PC-9 (cell line): ENCODE results near the gene ABL1. TPM values are rescaled to one million over a fixed set of nuclear protein-coding genes. Genes with fewer than 3 reads are reported as not detected.

Experiments used
- BruUV-seq: library from RNA; stranded (reverse); fragments of 400-500 nt; replicated peaks from 2 replicates; lab custom pipeline; 2021; lab: Mats Ljungman, UMichigan
- CTCF ChIA-PET: fragments of 300-600 bp; sonication (Branson Sonifier 250); formaldehyde crosslinking; loops from one replicate; lab custom pipeline; 2022; ENCODE audit warnings: antibody characterized with exemption; lab: Charles Lee
- POLR2A ChIA-PET: fragments of 300-600 bp; sonication (Branson Sonifier 250); formaldehyde crosslinking; loops from one replicate; lab custom pipeline; 2022; ENCODE audit warnings: antibody characterized with exemption; ENCODE audit not compliant: unreplicated experiment; lab: Charles Lee
- DNase-seq, 2 experiments: peaks; one replicate each; pipeline versions ENCODE4 v3.0.0 to v3.0.0-alpha.2; 2015 to 2022; ENCODE audit warnings: mixed read lengths in 1 of 2
- H2AFZ ChIP-seq: fragments of 200-600 bp; sonication (generic); 2 replicates; pipeline ENCODE4 v1.8.1; 2017; ENCODE audit warnings: antibody characterized with exemption
- H3F3A ChIP-seq: fragments of 200-600 bp; sonication (generic); 2 replicates; pipeline ENCODE4 v1.8.1; 2017; ENCODE audit warnings: antibody characterized with exemption, mild to moderate bottlenecking, low read depth; ENCODE audit not compliant: insufficient read depth
- H3K27ac ChIP-seq: fragments of 200-600 bp; sonication (generic); 2 replicates; pipeline ENCODE4 v1.6.1; 2016; ENCODE audit warnings: mixed run types
- H3K27me3 ChIP-seq: fragments of 200-600 bp; sonication (generic); 2 replicates; pipeline ENCODE4 v1.6.1; 2016; ENCODE audit warnings: low read depth, mixed run types; ENCODE audit not compliant: insufficient read depth
- H3K36me3 ChIP-seq: fragments of 200-600 bp; sonication (generic); 2 replicates; pipeline ENCODE4 v1.6.1; 2016; ENCODE audit warnings: low read depth, mixed run types
- H3K4me1 ChIP-seq: fragments of 200-600 bp; sonication (generic); replicated peaks from 2 replicates; pipeline ENCODE4 v1.6.1; 2016; ENCODE audit warnings: mixed run types; ENCODE audit not compliant: insufficient read depth
- H3K4me2 ChIP-seq: fragments of 200-600 bp; sonication (generic); 2 replicates; pipeline ENCODE4 v1.6.1; 2017; ENCODE audit warnings: mixed run types
- H3K4me3 ChIP-seq: fragments of 200-600 bp; sonication (generic); 2 replicates; pipeline ENCODE4 v1.6.1; 2016; ENCODE audit warnings: mixed run types
- H3K79me2 ChIP-seq: fragments of 200-600 bp; sonication (generic); 2 replicates; pipeline ENCODE4 v1.6.1; 2017; ENCODE audit warnings: low read depth, mixed run types
- H3K9me2 ChIP-seq: fragments of 200-600 bp; sonication (generic); 2 replicates; pipeline ENCODE4 v1.8.1; 2017; ENCODE audit warnings: mild to moderate bottlenecking; ENCODE audit not compliant: insufficient read depth
- H3K9me3 ChIP-seq: fragments of 200-600 bp; sonication (generic); 2 replicates; pipeline ENCODE4 v1.8.1; 2016; ENCODE audit warnings: low read depth; ENCODE audit not compliant: insufficient read depth
- H4K20me1 ChIP-seq: fragments of 200-600 bp; sonication (generic); 2 replicates; pipeline ENCODE4 v1.8.1; 2017; ENCODE audit not compliant: insufficient read depth
- EZH2 ChIP-seq: fragments of 200-600 bp; sonication (generic); IDR thresholded peaks from 2 replicates; pipeline ENCODE4 v1.8.0; 2017; ENCODE audit warnings: antibody characterized with exemption, low read depth
- intact Hi-C: fragments of 100-400 bp; cut with micrococcal nuclease; formaldehyde crosslinking; loops from one replicate; pipeline ENCODE4 v1.10.0; 2022; ENCODE audit not compliant: unreplicated experiment
- total RNA-seq: library from RNA; stranded (reverse); gene quantifications from 2 replicates; pipeline ENCODE4 v1.2.3, GENCODE V29; 2021
- TF ChIP-seq, protein P1 (sequence below): fragments of 200-600 bp; sonication (generic); conservative IDR thresholded peaks from 2 replicates; pipeline ENCODE4 v1.6.1; 2017; ENCODE audit warnings: mixed run types, antibody characterized with exemption, mild to moderate bottlenecking, moderate library complexity

The ABL1 gene
- total RNA-seq, 1 experiment from 2014 or later: 54.8 TPM

DNA sequence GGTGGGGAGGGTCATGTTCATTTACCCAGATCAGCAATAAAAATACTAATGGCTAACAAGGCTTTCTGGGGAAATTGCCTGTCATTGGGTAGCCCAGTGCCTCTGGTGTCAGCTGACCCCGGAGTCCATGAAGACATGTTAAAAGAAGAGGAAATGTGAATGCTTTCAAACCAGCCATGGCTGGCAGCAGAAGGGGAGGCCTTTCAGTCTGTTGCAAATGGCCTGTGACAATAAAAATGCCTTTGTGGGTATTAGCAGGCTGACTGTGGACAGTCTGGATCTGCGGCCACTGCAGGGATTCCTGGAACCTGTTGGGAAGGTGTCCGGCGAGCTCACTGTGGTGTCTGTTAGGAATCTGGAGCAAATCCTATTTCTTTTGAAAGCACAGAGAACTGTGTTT, 7.5 kb downstream of the ABL1 start:
- BruUV-seq: no TSS peak
- Histone ChIP-seq H3K9me2 (no peaks in the 10 kb centered on the region), H3K27me3 (no peaks in the 10 kb centered on the region), H3K4me3 (no peak overlapping the region), H3K4me1 (peaks cover 13% of the 10 kb centered on the region), H3K36me3 (no peaks in the 10 kb centered on the region; the same call in 1 of the 2 replicates), H4K20me1 (peaks cover 18% of the 10 kb centered on the region), H3F3A (peaks cover 12% of the 10 kb centered on the region; the same call in 1 of the 2 replicates), H2AFZ (no peak overlapping the region), H3K79me2 (peaks cover 76% of the 10 kb centered on the region), H3K4me2 (no peak overlapping the region), H3K9me3 (no peaks in the 10 kb centered on the region), H3K27ac (no peak overlapping the region)
- ChIA-PET CTCF (no interaction called here), POLR2A (no interaction called here)
- intact Hi-C loops: no loop called here
- TF ChIP-seq EZH2: no peak
- TF ChIP-seq, protein P1, sequence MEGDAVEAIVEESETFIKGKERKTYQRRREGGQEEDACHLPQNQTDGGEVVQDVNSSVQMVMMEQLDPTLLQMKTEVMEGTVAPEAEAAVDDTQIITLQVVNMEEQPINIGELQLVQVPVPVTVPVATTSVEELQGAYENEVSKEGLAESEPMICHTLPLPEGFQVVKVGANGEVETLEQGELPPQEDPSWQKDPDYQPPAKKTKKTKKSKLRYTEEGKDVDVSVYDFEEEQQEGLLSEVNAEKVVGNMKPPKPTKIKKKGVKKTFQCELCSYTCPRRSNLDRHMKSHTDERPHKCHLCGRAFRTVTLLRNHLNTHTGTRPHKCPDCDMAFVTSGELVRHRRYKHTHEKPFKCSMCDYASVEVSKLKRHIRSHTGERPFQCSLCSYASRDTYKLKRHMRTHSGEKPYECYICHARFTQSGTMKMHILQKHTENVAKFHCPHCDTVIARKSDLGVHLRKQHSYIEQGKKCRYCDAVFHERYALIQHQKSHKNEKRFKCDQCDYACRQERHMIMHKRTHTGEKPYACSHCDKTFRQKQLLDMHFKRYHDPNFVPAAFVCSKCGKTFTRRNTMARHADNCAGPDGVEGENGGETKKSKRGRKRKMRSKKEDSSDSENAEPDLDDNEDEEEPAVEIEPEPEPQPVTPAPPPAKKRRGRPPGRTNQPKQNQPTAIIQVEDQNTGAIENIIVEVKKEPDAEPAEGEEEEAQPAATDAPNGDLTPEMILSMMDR: no peak
- DNase-seq: no peak

DNA sequence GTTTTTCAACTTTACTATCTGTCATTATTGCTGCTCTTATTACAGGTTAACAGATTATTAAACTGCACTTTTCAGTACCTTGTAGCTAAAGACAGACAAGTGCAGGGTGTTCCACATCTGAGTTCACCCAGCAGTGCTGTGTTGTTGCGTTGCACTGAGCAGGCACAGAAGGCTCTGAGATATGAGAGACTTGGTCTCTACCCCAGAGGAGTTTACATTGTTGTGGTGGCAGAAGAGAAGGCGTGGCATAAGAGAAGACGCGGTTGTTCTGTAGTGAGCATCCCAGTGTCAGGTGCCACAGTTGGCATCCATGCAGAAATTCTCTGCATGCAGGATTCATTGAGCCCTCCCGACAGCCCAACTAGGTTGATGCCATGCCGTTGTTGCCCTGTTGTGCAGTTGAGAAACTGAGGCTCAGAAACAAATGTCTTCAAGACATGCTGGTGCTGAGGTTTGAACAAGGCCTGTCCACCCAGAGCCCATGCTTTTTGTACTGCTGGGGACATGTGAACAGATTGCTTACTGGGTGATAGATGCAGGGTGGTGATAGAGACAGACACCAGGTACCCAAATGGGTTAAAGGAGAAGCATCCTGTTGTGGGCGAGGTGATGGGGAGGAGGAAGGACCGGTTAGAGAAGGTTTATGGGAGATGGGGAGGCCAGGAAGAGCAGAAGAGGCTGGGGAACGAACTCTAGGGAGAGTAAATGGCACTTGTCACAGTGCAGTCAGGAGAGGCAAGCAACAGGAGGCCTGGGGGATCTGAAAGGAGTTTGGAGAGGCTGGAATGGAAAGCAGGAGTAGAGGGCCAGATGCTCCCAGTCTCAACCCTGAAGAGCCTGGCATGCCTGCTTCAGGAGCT, 8.2 kb downstream of the ABL1 start:
- no peaks in the 10 kb centered on the region for H3K9me2 ChIP-seq
- BruUV-seq: no TSS peak
- H3K4me1 ChIP-seq: peaks cover 9% of the 10 kb centered on the region
- H3F3A ChIP-seq: peaks cover 5% of the 10 kb centered on the region; the same call in 1 of the 2 replicates
- ChIA-PET POLR2A (interaction anchor here (0.6 kb wide), 1 partner anchor 50 kb away, joined by 3 read pairs; no protein-coding TSS in a partner anchor), CTCF (no interaction called here)
- no peaks in the 10 kb centered on the region; the same call in 1 of the 2 replicates for H3K36me3 ChIP-seq
- H3K4me3 ChIP-seq: no peak overlapping the region
- DNase-seq: no peak
- TF ChIP-seq, protein P1: no peak
- no peak for TF ChIP-seq EZH2
- no peak overlapping the region for H2AFZ ChIP-seq
- H3K27ac ChIP-seq: no peak overlapping the region
- H3K79me2 ChIP-seq: peaks cover 75% of the 10 kb centered on the region
- intact Hi-C loops: no loop called here
- H3K27me3 ChIP-seq: no peaks in the 10 kb centered on the region
- peaks cover 13% of the 10 kb centered on the region for H4K20me1 ChIP-seq
- no peak overlapping the region for H3K4me2 ChIP-seq
- H3K9me3 ChIP-seq: no peaks in the 10 kb centered on the region

DNA sequence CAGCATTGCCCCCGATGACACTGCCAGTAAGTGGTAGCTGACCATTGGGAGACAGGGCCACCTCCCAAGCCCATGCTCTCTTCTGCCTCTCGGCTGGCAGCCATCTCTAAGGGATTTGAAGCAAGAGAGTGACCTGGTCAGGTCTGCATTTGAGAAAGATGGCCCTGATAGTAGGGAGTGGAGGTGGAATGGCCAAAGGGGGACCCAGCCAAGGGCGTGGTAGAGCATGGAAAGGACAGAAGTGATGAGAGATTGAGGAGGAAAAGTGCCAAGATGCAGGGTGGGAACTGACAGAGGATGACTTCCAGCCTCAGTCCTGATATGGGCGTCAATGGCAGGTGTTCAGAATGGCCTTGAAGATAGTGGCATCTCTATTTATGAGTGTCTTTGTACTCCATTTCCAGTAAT, 9.0 kb downstream of the ABL1 start:
- peaks cover 9% of the 10 kb centered on the region for H3K4me1 ChIP-seq
- TF ChIP-seq EZH2: no peak
- TF ChIP-seq, protein P1: no peak
- no peaks in the 10 kb centered on the region for H3K9me2 ChIP-seq
- H3K4me3 ChIP-seq: no peak overlapping the region
- no peak overlapping the region for H3K27ac ChIP-seq
- no TSS peak for BruUV-seq
- peaks cover 74% of the 10 kb centered on the region for H3K79me2 ChIP-seq
- POLR2A ChIA-PET: no interaction called here
- H3K9me3 ChIP-seq: no peaks in the 10 kb centered on the region
- no peak overlapping the region for H2AFZ ChIP-seq
- H3F3A ChIP-seq: peaks cover 5% of the 10 kb centered on the region; the same call in 1 of the 2 replicates
- H3K27me3 ChIP-seq: no peaks in the 10 kb centered on the region
- CTCF ChIA-PET: no interaction called here
- H3K36me3 ChIP-seq: no peaks in the 10 kb centered on the region; the same call in 1 of the 2 replicates
- H4K20me1 ChIP-seq: peaks cover 13% of the 10 kb centered on the region
- H3K4me2 ChIP-seq: no peak overlapping the region
- intact Hi-C loops: no loop called here
- no peak for DNase-seq
